ENCODE measurements around the gene ACP1. TPM values are rescaled to one million over a fixed set of nuclear protein-coding genes. Genes with fewer than 3 reads are reported as not detected.

Gene ACP1
- total RNA-seq, 1 donor from 2014 or later = 236 TPM

- H3K4me3 ChIP-seq = no peak overlapping the region
- no peaks in the 10 kb centered on the region for H3K27me3 ChIP-seq
- Mint-ChIP-seq H3K4me3 (no peak overlapping the region), H3K27ac (no peak overlapping the region), H3K27me3 (ENCODE audit: insufficient read depth, low read depth) (peaks cover 5% of the 10 kb centered on the region), H3K4me1 (no peaks in the 10 kb centered on the region), H3K9me3 (no peaks in the 10 kb centered on the region), H3K36me3 (peaks cover 10% of the 10 kb centered on the region)
- no peaks in the 10 kb centered on the region for H3K36me3 ChIP-seq
- H3K27ac ChIP-seq = no peak overlapping the region
- H4K20me1 ChIP-seq (ENCODE audit: low read depth) = no peaks in the 10 kb centered on the region
- TF ChIP-seq EZH2 (IDR thresholded peaks at IDR 0.05) = no peak
- TF ChIP-seq EZH2phosphoT487 (IDR thresholded peaks at IDR 0.05) = no peak
- no peak for TF ChIP-seq CTCF (IDR thresholded peaks at IDR 0.05)
- no peak overlapping the region for H3K4me2 ChIP-seq
- no peak overlapping the region for H3K9ac ChIP-seq
- DNase-seq (ENCODE audit: low spot score) = no peak
- no peaks in the 10 kb centered on the region for H3F3A ChIP-seq (ENCODE audit: low read depth)
- H2AFZ ChIP-seq (replicated peaks) = no peak overlapping the region
- H3K9me3 ChIP-seq (ENCODE audit: low read depth) = no peaks in the 10 kb centered on the region
- H3K4me1 ChIP-seq = no peaks in the 10 kb centered on the region
- H3K79me2 ChIP-seq (ENCODE audit: low read depth) = no peaks in the 10 kb centered on the region
Observed at GRCh38 chr2:223971-224760, 40.6 kb upstream of the ACP1 start.

GRCh38 chr2:228115-228514, 36.6 kb upstream of the ACP1 start:
- DNase-seq (ENCODE audit: low spot score) = no peak
- Mint-ChIP-seq H3K4me1 (peaks cover 2% of the 10 kb centered on the region), H3K27me3 (ENCODE audit: insufficient read depth, low read depth) (peaks cover 5% of the 10 kb centered on the region), H3K9me3 (no peaks in the 10 kb centered on the region), H3K4me3 (no peak overlapping the region), H3K27ac (no peak overlapping the region), H3K36me3 (peaks cover 10% of the 10 kb centered on the region)
- Histone ChIP-seq H2AFZ (replicated peaks) (no peak overlapping the region), H3K27ac (no peak overlapping the region), H3K4me1 (no peaks in the 10 kb centered on the region), H3K27me3 (no peaks in the 10 kb centered on the region), H4K20me1 (ENCODE audit: low read depth) (no peaks in the 10 kb centered on the region), H3K79me2 (ENCODE audit: low read depth) (no peaks in the 10 kb centered on the region), H3K9me3 (ENCODE audit: low read depth) (no peaks in the 10 kb centered on the region), H3K36me3 (no peaks in the 10 kb centered on the region), H3F3A (ENCODE audit: low read depth) (no peaks in the 10 kb centered on the region), H3K4me2 (no peak overlapping the region), H3K9ac (no peak overlapping the region), H3K4me3 (no peak overlapping the region)
- TF ChIP-seq EZH2phosphoT487 (IDR thresholded peaks at IDR 0.05) (no peak), CTCF (IDR thresholded peaks at IDR 0.05) (no peak), EZH2 (IDR thresholded peaks at IDR 0.05) (no peak)

GRCh38 chr2:228518-229278, 36.0 kb upstream of the ACP1 start:
- no peak overlapping the region for H3K4me2 ChIP-seq
- H3K27me3 ChIP-seq = no peaks in the 10 kb centered on the region
- Mint-ChIP-seq H3K36me3 (peaks cover 7% of the 10 kb centered on the region), H3K4me3 (no peak overlapping the region), H3K4me1 (peaks cover 3% of the 10 kb centered on the region), H3K27ac (no peak overlapping the region), H3K27me3 (ENCODE audit: insufficient read depth, low read depth) (peaks cover 5% of the 10 kb centered on the region), H3K9me3 (no peaks in the 10 kb centered on the region)
- no peak overlapping the region for H3K27ac ChIP-seq
- no peak for TF ChIP-seq EZH2 (IDR thresholded peaks at IDR 0.05)
- no peak for TF ChIP-seq EZH2phosphoT487 (IDR thresholded peaks at IDR 0.05)
- TF ChIP-seq CTCF (IDR thresholded peaks at IDR 0.05) = no peak
- no peaks in the 10 kb centered on the region for H3K79me2 ChIP-seq (ENCODE audit: low read depth)
- H3K4me3 ChIP-seq = no peak overlapping the region
- H3K36me3 ChIP-seq = no peaks in the 10 kb centered on the region
- H3F3A ChIP-seq (ENCODE audit: low read depth) = no peaks in the 10 kb centered on the region
- no peak for DNase-seq (ENCODE audit: low spot score)
- no peaks in the 10 kb centered on the region for H3K4me1 ChIP-seq
- no peaks in the 10 kb centered on the region for H4K20me1 ChIP-seq (ENCODE audit: low read depth)
- no peaks in the 10 kb centered on the region for H3K9me3 ChIP-seq (ENCODE audit: low read depth)
- no peak overlapping the region for H3K9ac ChIP-seq
- no peak overlapping the region for H2AFZ ChIP-seq (replicated peaks)
